K562 (cell line): ENCODE data around the gene RPL28. TPM values are rescaled to one million over a fixed set of nuclear protein-coding genes. Genes with fewer than 3 reads are reported as not detected.
A peak's percentile ranks its signal among the peaks of the same experiment; 100 is the strongest.

ENCODE experiments used
- CTCF ChIP-seq, 3 experiments: IDR thresholded peaks in 2 of 3; conservative IDR thresholded peaks in 1 of 3; 2 replicates each; pipeline ENCODE4 v1.5.1; 2011 to 2012; ENCODE audit warnings: low read length in 3 of 3, mild to moderate bottlenecking in 3 of 3, control low read depth in 2 of 3, improper control_type of control experiment in 1 of 3, inconsistent platforms in 1 of 3, low read depth in 1 of 3, mixed read lengths in 1 of 3, moderate library complexity in 1 of 3; ENCODE audit not compliant: insufficient read depth in 2 of 3
- E4F1 ChIP-seq: fragments of 250-450 bp; sonication (Bioruptor Pico); IDR thresholded peaks from 2 replicates; pipeline ENCODE4 v1.5.0; 2021; ENCODE audit warnings: mild to moderate bottlenecking, borderline replicate concordance
- EHMT2 ChIP-seq: fragments of 450-650 bp; IDR thresholded peaks from 2 replicates; pipeline ENCODE4 v1.6.1; 2018; ENCODE audit warnings: antibody characterized with exemption
- EWSR1 ChIP-seq: fragments of 450-650 bp; IDR thresholded peaks from 2 replicates; pipeline ENCODE4 v1.6.1; 2018; ENCODE audit warnings: borderline replicate concordance, mild to moderate bottlenecking, low read depth, moderate library complexity; ENCODE audit not compliant: partially characterized antibody
- FOXO4 ChIP-seq: fragments of 450-650 bp; formaldehyde crosslinking; IDR thresholded peaks from 2 replicates; pipeline ENCODE4 v1.4.0; 2020; ENCODE audit warnings: mild to moderate bottlenecking, moderate library complexity
- HLTF ChIP-seq: fragments of 450-650 bp; IDR thresholded peaks from 2 replicates; pipeline ENCODE4 v1.6.1; 2016
- HNRNPUL1 ChIP-seq: fragments of 200-400 bp; formaldehyde crosslinking; IDR thresholded peaks from 2 replicates; pipeline ENCODE4 v1.6.1; 2017; ENCODE audit warnings: low read length
- KLF10 ChIP-seq: fragments of 250-450 bp; sonication (Bioruptor Pico); IDR thresholded peaks from 2 replicates; pipeline ENCODE4 v1.6.1; 2021; ENCODE audit warnings: matching md5 sums
- MBD1 ChIP-seq: fragments of 250-450 bp; sonication (Bioruptor Pico); IDR thresholded peaks from 2 replicates; pipeline ENCODE4 v1.8.0; 2022; ENCODE audit warnings: inconsistent platforms
- MED1 ChIP-seq: sonication (generic); formaldehyde crosslinking; IDR thresholded peaks from 2 replicates; pipeline ENCODE4 v1.8.1; 2023; ENCODE audit warnings: missing genetic modification reagents, borderline replicate concordance
- NR2C1 ChIP-seq, 2 experiments: fragments of 450-650 bp; IDR thresholded peaks; 2 replicates each; pipeline ENCODE4 v1.6.1; 2017; ENCODE audit warnings: mild to moderate bottlenecking in 2 of 2, antibody characterized with exemption in 1 of 2, inconsistent platforms in 1 of 2, missing compliant biosample characterization in 1 of 2, missing genetic modification characterization in 1 of 2
- RBM25 ChIP-seq: fragments of 200-400 bp; formaldehyde crosslinking; IDR thresholded peaks from 2 replicates; pipeline ENCODE4 v1.6.1; 2018; ENCODE audit warnings: low read length, low read depth, moderate library complexity; ENCODE audit not compliant: severe bottlenecking
- SMARCB1 ChIP-seq: IDR thresholded peaks from 2 replicates; pipeline ENCODE4 v1.6.1; 2011; ENCODE audit warnings: improper control_type of control experiment, low read depth; ENCODE audit not compliant: insufficient read length
- TAF7 ChIP-seq: fragments of 450-650 bp; IDR thresholded peaks from 2 replicates; pipeline ENCODE4 v1.6.1; 2016; ENCODE audit warnings: missing genetic modification characterization, missing compliant biosample characterization
- TCF7L2 ChIP-seq: fragments of 150-350 bp; IDR thresholded peaks from 2 replicates; pipeline ENCODE4 v1.6.1; 2016; ENCODE audit warnings: low read depth, mild to moderate bottlenecking, low read length, moderate library complexity
- ZBTB7A ChIP-seq: IDR thresholded peaks from 2 replicates; pipeline ENCODE4 v1.6.1; 2011; ENCODE audit warnings: low read depth, mild to moderate bottlenecking, low read length, moderate library complexity, borderline replicate concordance; ENCODE audit not compliant: control insufficient read depth
- ZEB2 ChIP-seq: fragments of 450-650 bp; IDR thresholded peaks from 2 replicates; pipeline ENCODE4 v1.6.1; 2016
- ZNF140 ChIP-seq: fragments of 250-450 bp; sonication (Bioruptor Pico); IDR thresholded peaks from 2 replicates; pipeline ENCODE4 v1.8.0; 2021; ENCODE audit warnings: moderate library complexity, mild to moderate bottlenecking, inconsistent platforms
- ZNF384 ChIP-seq: IDR thresholded peaks from 2 replicates; pipeline ENCODE4 v1.6.1; 2012; ENCODE audit warnings: low read depth, low read length, improper control_type of control experiment
- polyA plus RNA-seq, 8 experiments: library from polyadenylated mRNA; depleted of rRNA in 4 of 8; stranded (reverse) in 5 of 8; unstranded in 3 of 8; fragments of >200 nt; fragmentation: Nextera tagmentation in 2 of 8; fragmentation: Illumina TruSeq in 1 of 8; extraction: Ambion mirVana in 2 of 8; extraction: Trizol in 1 of 8; gene quantifications; 2 replicates each; pipeline versions ENCODE4 v1.2.1 to v1.2.3, GENCODE V29; 2011 to 2014; ENCODE audit warnings: inconsistent platforms in 1 of 8, missing spikeins in 1 of 8
- total RNA-seq, 7 experiments: library from RNA; depleted of rRNA in 6 of 7; stranded (reverse); fragments of >200 nt in 6 of 7; fragmentation: Illumina TruSeq in 2 of 7; extraction: Trizol in 2 of 7; gene quantifications; 2 replicates each; pipeline versions ENCODE4 v1.2.1 to v1.2.3, GENCODE V29; 2011 to 2021; ENCODE audit warnings: low replicate concordance in 1 of 7

RPL28 gene
- total and polyA plus RNA-seq, 9 of the 15 experiments (the other 6 are each of a cell fraction or from before 2014, with no cell fraction given) = 124 to 3,106 (median 622) TPM

- no peak for TF ChIP-seq E4F1 (CRISPR knock-in tag)
- TF ChIP-seq EHMT2 = no peak
- no peak for TF ChIP-seq EWSR1
- no peak for TF ChIP-seq KLF10 (CRISPR knock-in tag)
- TF ChIP-seq SMARCB1 = no peak
- TF ChIP-seq FOXO4 = no peak
- TF ChIP-seq NR2C1 (IDR thresholded peaks at IDR 0.05) = no peak
- no peak for TF ChIP-seq NR2C1 (tag; IDR thresholded peaks at IDR 0.05)
- TF ChIP-seq ZBTB7A = no peak
- TF ChIP-seq TCF7L2 = 0 out of 2 replicates have a peak, but pooled peaks have one; percentile 12
- peak; percentile 97 for TF ChIP-seq RBM25
- TF ChIP-seq ZNF140 (CRISPR knock-in tag) = no peak
- TF ChIP-seq MED1 (CRISPR knock-in tag) = no peak
- no peak for TF ChIP-seq HLTF
- TF ChIP-seq MBD1 (CRISPR knock-in tag) = no peak
- TF ChIP-seq TAF7 (tag) = no peak
- no peak for TF ChIP-seq ZEB2
- peak; percentile 44; the same call in 1 of the 2 replicates for TF ChIP-seq ZNF384
- no peak for TF ChIP-seq HNRNPUL1
- TF ChIP-seq CTCF (IDR thresholded peaks at IDR 0.05 in 2 of 3, conservative IDR thresholded peaks at IDR 0.05 in 1 of 3; ENCODE audit: insufficient read depth in 2 of 3, low read depth in 1 of 3, low read length in 3 of 3) = peak; percentile 30 to 48 (median 40); a peak in 5 of 6 replicates
Observed at GRCh38 chr19:55339105-55339888, 46.4 kb upstream of the RPL28 start, which contains the start of gene KMT5C (continued).
